WTC11 (cell line): ENCODE measurements around the gene PPM1M. TPM values are rescaled to one million over a fixed set of nuclear protein-coding genes. Genes with fewer than 3 reads are reported as not detected.

Source experiments
- ATAC-seq: fragments of 200-7000 bp; cut with Tn5 transposase; 2 replicates; pipeline ENCODE4 v1.10.0; 2021; ENCODE audit warnings: mild to moderate bottlenecking, moderate library complexity
- CTCF ChIA-PET: fragments of 300-600 bp; sonication (Branson Sonifier 250); formaldehyde crosslinking; loops from one replicate; lab custom pipeline; 2021; ENCODE audit warnings: antibody characterized with exemption; lab: Charles Lee
- POLR2A ChIA-PET: fragments of 350-600 bp; sonication (Branson Sonifier 250); formaldehyde crosslinking; loops from one replicate; lab custom pipeline; 2021; ENCODE audit warnings: antibody characterized with exemption; lab: Charles Lee
- DNase-seq: peaks from one replicate; pipeline ENCODE4 v3.0.0; 2021; ENCODE audit warnings: low spot score
- H3K27ac Mint-ChIP-seq: 2 replicates; pipeline ENCODE4 v1.8.0; 2021; ENCODE audit warnings: mixed read lengths
- H3K27me3 Mint-ChIP-seq: 2 replicates; pipeline ENCODE4 v1.8.0; 2021; ENCODE audit warnings: low read depth, mild to moderate bottlenecking, moderate library complexity, mixed read lengths
- H3K36me3 Mint-ChIP-seq: 2 replicates; pipeline ENCODE4 v1.8.0; 2021; ENCODE audit warnings: mixed read lengths
- H3K4me1 Mint-ChIP-seq: 2 replicates; pipeline ENCODE4 v1.8.0; 2022; ENCODE audit warnings: mixed read lengths
- H3K4me3 Mint-ChIP-seq: 2 replicates; pipeline ENCODE4 v1.8.0; 2021; ENCODE audit warnings: mild to moderate bottlenecking, moderate library complexity, mixed read lengths
- H3K9me3 Mint-ChIP-seq: 2 replicates; pipeline ENCODE4 v1.8.0; 2021; ENCODE audit warnings: mixed read lengths
- CREM ChIP-seq: sonication (generic); formaldehyde crosslinking; IDR thresholded peaks from 2 replicates; pipeline ENCODE4 v1.8.1; 2022; ENCODE audit warnings: mild to moderate bottlenecking, missing genetic modification reagents, moderate library complexity
- FOXP1 ChIP-seq: sonication (generic); formaldehyde crosslinking; IDR thresholded peaks from 2 replicates; pipeline ENCODE4 v1.8.0; 2022; ENCODE audit warnings: missing genetic modification reagents, mild to moderate bottlenecking, moderate library complexity, borderline replicate concordance
- NFE2L1 ChIP-seq: sonication (generic); formaldehyde crosslinking; IDR thresholded peaks from 2 replicates; pipeline ENCODE4 v1.8.1; 2023; ENCODE audit warnings: missing genetic modification reagents
- NFYB ChIP-seq: sonication (generic); formaldehyde crosslinking; conservative IDR thresholded peaks from 2 replicates; pipeline ENCODE4 v1.8.0; 2022; ENCODE audit warnings: low read depth, missing genetic modification reagents
- NR1H2 ChIP-seq: sonication (generic); formaldehyde crosslinking; IDR thresholded peaks from 2 replicates; pipeline ENCODE4 v1.9.0; 2021; ENCODE audit warnings: mild to moderate bottlenecking, moderate library complexity, missing genetic modification reagents
- RELA ChIP-seq: sonication (generic); formaldehyde crosslinking; IDR thresholded peaks from 2 replicates; pipeline ENCODE4 v1.8.1; 2022; ENCODE audit warnings: missing genetic modification reagents, mild to moderate bottlenecking, borderline replicate concordance
- RORB ChIP-seq: fragments of 250-450 bp; sonication (Bioruptor Pico); IDR thresholded peaks from 2 replicates; pipeline ENCODE4 v1.9.0; 2021; ENCODE audit warnings: mild to moderate bottlenecking
- SMAD4 ChIP-seq: sonication (generic); formaldehyde crosslinking; IDR thresholded peaks from 2 replicates; pipeline ENCODE4 v1.8.0; 2022; ENCODE audit warnings: mild to moderate bottlenecking, missing genetic modification reagents
- SOX15 ChIP-seq: fragments of 250-450 bp; sonication (Bioruptor Pico); IDR thresholded peaks from 2 replicates; pipeline ENCODE4 v1.9.0; 2021; ENCODE audit warnings: mild to moderate bottlenecking
- ZNF138 ChIP-seq: sonication (generic); formaldehyde crosslinking; conservative IDR thresholded peaks from 2 replicates; pipeline ENCODE4 v1.8.1; 2022; ENCODE audit warnings: mild to moderate bottlenecking, moderate library complexity, missing genetic modification reagents
- ZNF232 ChIP-seq: sonication (generic); formaldehyde crosslinking; IDR thresholded peaks from 2 replicates; pipeline ENCODE4 v1.8.0; 2022; ENCODE audit warnings: mild to moderate bottlenecking, missing genetic modification reagents
- ZNF423 ChIP-seq: fragments of 250-450 bp; sonication (Bioruptor Pico); IDR thresholded peaks from 2 replicates; pipeline ENCODE4 v2.1.2; 2022; ENCODE audit warnings: mild to moderate bottlenecking, moderate library complexity
- ZNF671 ChIP-seq: fragments of 250-450 bp; sonication (Bioruptor Pico); IDR thresholded peaks from 2 replicates; pipeline ENCODE4 v1.8.0; 2021; ENCODE audit warnings: mild to moderate bottlenecking
- total RNA-seq: library from RNA; stranded (reverse); gene quantifications from 3 replicates; pipeline ENCODE4 v1.2.3, GENCODE V29; 2021
- TF ChIP-seq, protein P1 (sequence below): sonication (generic); formaldehyde crosslinking; IDR thresholded peaks from 2 replicates; pipeline ENCODE4 v1.8.0; 2023; ENCODE audit warnings: missing genetic modification reagents
- TF ChIP-seq, protein P2 (sequence below): sonication (generic); formaldehyde crosslinking; IDR thresholded peaks from 2 replicates; pipeline ENCODE4 v1.8.0; 2022; ENCODE audit warnings: missing genetic modification reagents
- TF ChIP-seq, protein P3 (sequence below): sonication (generic); formaldehyde crosslinking; IDR thresholded peaks from 2 replicates; pipeline ENCODE4 v1.8.1; 2022; ENCODE audit warnings: low read depth, mild to moderate bottlenecking, moderate library complexity, missing genetic modification reagents, borderline replicate concordance
- TF ChIP-seq, protein P4 (sequence below): fragments of 250-450 bp; sonication (Bioruptor Pico); IDR thresholded peaks from 2 replicates; pipeline ENCODE4 v1.9.0; 2021; ENCODE audit warnings: mild to moderate bottlenecking
- TF ChIP-seq, protein P5 (sequence below): sonication (generic); formaldehyde crosslinking; IDR thresholded peaks from 2 replicates; pipeline ENCODE4 v1.8.1; 2023; ENCODE audit warnings: mild to moderate bottlenecking, missing genetic modification reagents, moderate library complexity
- TF ChIP-seq, protein P6 (sequence below): sonication (generic); formaldehyde crosslinking; IDR thresholded peaks from 2 replicates; pipeline ENCODE4 v1.8.0; 2022; ENCODE audit warnings: mild to moderate bottlenecking, missing genetic modification reagents
- TF ChIP-seq, protein P7 (sequence below): fragments of 250-450 bp; sonication (Bioruptor Pico); IDR thresholded peaks from 2 replicates; pipeline ENCODE4 v2.1.2; 2022; ENCODE audit warnings: mild to moderate bottlenecking, moderate library complexity
- TF ChIP-seq, protein P8 (sequence below): fragments of 250-450 bp; sonication (Bioruptor Pico); IDR thresholded peaks from 2 replicates; pipeline ENCODE4 v1.9.0; 2021; ENCODE audit warnings: mild to moderate bottlenecking
- TF ChIP-seq, protein P9 (sequence below): sonication (generic); formaldehyde crosslinking; IDR thresholded peaks from 2 replicates; pipeline ENCODE4 v1.8.1; 2023; ENCODE audit warnings: mild to moderate bottlenecking, missing genetic modification reagents

PPM1M gene
- total RNA-seq, 1 experiment from 2014 or later: 7.0 TPM

DNA sequence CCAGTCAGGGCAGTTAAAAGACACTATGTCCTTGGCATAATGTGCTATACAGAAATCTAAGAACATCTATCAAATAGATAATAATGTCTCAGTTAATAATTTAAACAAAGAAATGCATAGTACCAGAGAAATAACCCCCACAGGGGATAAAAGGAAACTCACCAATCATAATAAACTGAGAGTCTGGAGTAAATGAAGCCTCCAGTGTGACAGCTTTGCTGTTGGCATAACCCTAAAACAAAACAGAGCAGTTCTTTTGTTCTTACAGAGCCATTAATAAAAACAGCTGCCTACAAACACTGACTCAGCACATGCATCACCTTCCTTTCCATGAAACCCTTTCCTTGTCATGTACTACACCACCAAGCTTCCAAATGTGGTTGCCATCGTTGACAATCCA lies 13.5 kb downstream of the PPM1M start:
- H3K27ac Mint-ChIP-seq: no peak overlapping the region
- H3K36me3 Mint-ChIP-seq: peaks cover 88% of the 10 kb centered on the region
- H3K4me1 Mint-ChIP-seq: no peaks in the 10 kb centered on the region
- no peaks in the 10 kb centered on the region for H3K9me3 Mint-ChIP-seq
- no peak overlapping the region for H3K4me3 Mint-ChIP-seq
- TF ChIP-seq ZNF423 (CRISPR knock-in tag): no peak
- TF ChIP-seq NFE2L1 (CRISPR knock-in tag): no peak
- no peak for TF ChIP-seq RELA (CRISPR knock-in tag)
- TF ChIP-seq, protein P1, sequence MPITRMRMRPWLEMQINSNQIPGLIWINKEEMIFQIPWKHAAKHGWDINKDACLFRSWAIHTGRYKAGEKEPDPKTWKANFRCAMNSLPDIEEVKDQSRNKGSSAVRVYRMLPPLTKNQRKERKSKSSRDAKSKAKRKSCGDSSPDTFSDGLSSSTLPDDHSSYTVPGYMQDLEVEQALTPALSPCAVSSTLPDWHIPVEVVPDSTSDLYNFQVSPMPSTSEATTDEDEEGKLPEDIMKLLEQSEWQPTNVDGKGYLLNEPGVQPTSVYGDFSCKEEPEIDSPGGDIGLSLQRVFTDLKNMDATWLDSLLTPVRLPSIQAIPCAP (CRISPR knock-in tag): no peak
- TF ChIP-seq, protein P2, sequence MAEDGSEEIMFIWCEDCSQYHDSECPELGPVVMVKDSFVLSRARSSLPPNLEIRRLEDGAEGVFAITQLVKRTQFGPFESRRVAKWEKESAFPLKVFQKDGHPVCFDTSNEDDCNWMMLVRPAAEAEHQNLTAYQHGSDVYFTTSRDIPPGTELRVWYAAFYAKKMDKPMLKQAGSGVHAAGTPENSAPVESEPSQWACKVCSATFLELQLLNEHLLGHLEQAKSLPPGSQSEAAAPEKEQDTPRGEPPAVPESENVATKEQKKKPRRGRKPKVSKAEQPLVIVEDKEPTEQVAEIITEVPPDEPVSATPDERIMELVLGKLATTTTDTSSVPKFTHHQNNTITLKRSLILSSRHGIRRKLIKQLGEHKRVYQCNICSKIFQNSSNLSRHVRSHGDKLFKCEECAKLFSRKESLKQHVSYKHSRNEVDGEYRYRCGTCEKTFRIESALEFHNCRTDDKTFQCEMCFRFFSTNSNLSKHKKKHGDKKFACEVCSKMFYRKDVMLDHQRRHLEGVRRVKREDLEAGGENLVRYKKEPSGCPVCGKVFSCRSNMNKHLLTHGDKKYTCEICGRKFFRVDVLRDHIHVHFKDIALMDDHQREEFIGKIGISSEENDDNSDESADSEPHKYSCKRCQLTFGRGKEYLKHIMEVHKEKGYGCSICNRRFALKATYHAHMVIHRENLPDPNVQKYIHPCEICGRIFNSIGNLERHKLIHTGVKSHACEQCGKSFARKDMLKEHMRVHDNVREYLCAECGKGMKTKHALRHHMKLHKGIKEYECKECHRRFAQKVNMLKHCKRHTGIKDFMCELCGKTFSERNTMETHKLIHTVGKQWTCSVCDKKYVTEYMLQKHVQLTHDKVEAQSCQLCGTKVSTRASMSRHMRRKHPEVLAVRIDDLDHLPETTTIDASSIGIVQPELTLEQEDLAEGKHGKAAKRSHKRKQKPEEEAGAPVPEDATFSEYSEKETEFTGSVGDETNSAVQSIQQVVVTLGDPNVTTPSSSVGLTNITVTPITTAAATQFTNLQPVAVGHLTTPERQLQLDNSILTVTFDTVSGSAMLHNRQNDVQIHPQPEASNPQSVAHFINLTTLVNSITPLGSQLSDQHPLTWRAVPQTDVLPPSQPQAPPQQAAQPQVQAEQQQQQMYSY (CRISPR knock-in tag): no peak
- TF ChIP-seq, protein P3, sequence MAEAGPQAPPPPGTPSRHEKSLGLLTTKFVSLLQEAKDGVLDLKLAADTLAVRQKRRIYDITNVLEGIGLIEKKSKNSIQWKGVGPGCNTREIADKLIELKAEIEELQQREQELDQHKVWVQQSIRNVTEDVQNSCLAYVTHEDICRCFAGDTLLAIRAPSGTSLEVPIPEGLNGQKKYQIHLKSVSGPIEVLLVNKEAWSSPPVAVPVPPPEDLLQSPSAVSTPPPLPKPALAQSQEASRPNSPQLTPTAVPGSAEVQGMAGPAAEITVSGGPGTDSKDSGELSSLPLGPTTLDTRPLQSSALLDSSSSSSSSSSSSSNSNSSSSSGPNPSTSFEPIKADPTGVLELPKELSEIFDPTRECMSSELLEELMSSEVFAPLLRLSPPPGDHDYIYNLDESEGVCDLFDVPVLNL (CRISPR knock-in tag): no peak
- TF ChIP-seq FOXP1 (CRISPR knock-in tag): no peak
- TF ChIP-seq, protein P4, sequence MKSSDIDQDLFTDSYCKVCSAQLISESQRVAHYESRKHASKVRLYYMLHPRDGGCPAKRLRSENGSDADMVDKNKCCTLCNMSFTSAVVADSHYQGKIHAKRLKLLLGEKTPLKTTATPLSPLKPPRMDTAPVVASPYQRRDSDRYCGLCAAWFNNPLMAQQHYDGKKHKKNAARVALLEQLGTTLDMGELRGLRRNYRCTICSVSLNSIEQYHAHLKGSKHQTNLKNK (CRISPR knock-in tag): no peak
- TF ChIP-seq CREM: no peak
- TF ChIP-seq SOX15 (CRISPR knock-in tag): no peak
- no peak for TF ChIP-seq ZNF138 (CRISPR knock-in tag)
- TF ChIP-seq, protein P5, sequence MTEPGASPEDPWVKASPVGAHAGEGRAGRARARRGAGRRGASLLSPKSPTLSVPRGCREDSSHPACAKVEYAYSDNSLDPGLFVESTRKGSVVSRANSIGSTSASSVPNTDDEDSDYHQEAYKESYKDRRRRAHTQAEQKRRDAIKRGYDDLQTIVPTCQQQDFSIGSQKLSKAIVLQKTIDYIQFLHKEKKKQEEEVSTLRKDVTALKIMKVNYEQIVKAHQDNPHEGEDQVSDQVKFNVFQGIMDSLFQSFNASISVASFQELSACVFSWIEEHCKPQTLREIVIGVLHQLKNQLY: no peak
- TF ChIP-seq ZNF232 (CRISPR knock-in tag): no peak
- TF ChIP-seq, protein P6, sequence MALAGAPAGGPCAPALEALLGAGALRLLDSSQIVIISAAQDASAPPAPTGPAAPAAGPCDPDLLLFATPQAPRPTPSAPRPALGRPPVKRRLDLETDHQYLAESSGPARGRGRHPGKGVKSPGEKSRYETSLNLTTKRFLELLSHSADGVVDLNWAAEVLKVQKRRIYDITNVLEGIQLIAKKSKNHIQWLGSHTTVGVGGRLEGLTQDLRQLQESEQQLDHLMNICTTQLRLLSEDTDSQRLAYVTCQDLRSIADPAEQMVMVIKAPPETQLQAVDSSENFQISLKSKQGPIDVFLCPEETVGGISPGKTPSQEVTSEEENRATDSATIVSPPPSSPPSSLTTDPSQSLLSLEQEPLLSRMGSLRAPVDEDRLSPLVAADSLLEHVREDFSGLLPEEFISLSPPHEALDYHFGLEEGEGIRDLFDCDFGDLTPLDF (CRISPR knock-in tag): no peak
- TF ChIP-seq NFYB (CRISPR knock-in tag): no peak
- no peak for TF ChIP-seq RORB (CRISPR knock-in tag)
- TF ChIP-seq, all 79 proteins: peak for 0
- ChIA-PET POLR2A (no interaction called here), CTCF (interaction anchor here (0.7 to 1.3 kb wide), 3 partner anchors 19 to 39 kb away, joined by 3 to 4 read pairs (median 3); partner anchors contain the start of gene WDR82)
- DNase-seq: no peak
- H3K27me3 Mint-ChIP-seq: no peaks in the 10 kb centered on the region
- ATAC-seq: no peak

DNA sequence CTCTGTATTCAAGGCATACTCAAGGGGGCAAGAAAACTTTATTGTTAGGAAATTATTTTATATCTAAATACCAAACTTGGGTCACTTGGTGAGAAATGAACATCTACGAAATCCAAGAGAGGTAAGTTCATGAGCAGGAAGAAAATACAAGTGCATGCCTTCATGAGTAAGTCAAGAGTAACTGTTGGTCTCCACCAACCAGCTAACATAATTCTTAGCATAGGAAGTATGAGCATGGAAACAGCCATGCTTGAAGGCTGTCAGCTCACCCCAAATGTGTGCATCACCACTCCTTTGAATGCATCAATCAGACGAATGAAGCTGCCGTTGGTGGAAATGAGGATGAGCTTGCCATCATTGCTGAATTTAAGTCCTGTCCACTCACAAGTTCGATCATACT lies 13.9 kb downstream of the PPM1M start:
- Mint-ChIP-seq H3K9me3 (no peaks in the 10 kb centered on the region), H3K27ac (no peak overlapping the region), H3K4me3 (no peak overlapping the region), H3K4me1 (no peaks in the 10 kb centered on the region), H3K27me3 (no peaks in the 10 kb centered on the region), H3K36me3 (peaks cover 92% of the 10 kb centered on the region)
- DNase-seq (no peak), ATAC-seq (no peak)
- ChIA-PET POLR2A (no interaction called here), CTCF (interaction anchor here (1.2 to 1.8 kb wide), 4 partner anchors 18 to 39 kb away, joined by 3 to 8 read pairs (median 6); partner anchors contain the start of gene WDR82)
- no peak for TF ChIP-seq ZNF671 (CRISPR knock-in tag)
- TF ChIP-seq, protein P7, sequence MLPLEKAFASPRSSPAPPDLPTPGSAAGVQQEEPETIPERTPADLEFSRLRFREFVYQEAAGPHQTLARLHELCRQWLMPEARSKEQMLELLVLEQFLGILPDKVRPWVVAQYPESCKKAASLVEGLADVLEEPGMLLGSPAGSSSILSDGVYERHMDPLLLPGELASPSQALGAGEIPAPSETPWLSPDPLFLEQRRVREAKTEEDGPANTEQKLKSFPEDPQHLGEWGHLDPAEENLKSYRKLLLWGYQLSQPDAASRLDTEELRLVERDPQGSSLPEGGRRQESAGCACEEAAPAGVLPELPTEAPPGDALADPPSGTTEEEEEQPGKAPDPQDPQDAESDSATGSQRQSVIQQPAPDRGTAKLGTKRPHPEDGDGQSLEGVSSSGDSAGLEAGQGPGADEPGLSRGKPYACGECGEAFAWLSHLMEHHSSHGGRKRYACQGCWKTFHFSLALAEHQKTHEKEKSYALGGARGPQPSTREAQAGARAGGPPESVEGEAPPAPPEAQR (CRISPR knock-in tag): no peak
- TF ChIP-seq, protein P4 (CRISPR knock-in tag): no peak
- no peak for TF ChIP-seq NR1H2 (CRISPR knock-in tag)
- TF ChIP-seq, protein P8, sequence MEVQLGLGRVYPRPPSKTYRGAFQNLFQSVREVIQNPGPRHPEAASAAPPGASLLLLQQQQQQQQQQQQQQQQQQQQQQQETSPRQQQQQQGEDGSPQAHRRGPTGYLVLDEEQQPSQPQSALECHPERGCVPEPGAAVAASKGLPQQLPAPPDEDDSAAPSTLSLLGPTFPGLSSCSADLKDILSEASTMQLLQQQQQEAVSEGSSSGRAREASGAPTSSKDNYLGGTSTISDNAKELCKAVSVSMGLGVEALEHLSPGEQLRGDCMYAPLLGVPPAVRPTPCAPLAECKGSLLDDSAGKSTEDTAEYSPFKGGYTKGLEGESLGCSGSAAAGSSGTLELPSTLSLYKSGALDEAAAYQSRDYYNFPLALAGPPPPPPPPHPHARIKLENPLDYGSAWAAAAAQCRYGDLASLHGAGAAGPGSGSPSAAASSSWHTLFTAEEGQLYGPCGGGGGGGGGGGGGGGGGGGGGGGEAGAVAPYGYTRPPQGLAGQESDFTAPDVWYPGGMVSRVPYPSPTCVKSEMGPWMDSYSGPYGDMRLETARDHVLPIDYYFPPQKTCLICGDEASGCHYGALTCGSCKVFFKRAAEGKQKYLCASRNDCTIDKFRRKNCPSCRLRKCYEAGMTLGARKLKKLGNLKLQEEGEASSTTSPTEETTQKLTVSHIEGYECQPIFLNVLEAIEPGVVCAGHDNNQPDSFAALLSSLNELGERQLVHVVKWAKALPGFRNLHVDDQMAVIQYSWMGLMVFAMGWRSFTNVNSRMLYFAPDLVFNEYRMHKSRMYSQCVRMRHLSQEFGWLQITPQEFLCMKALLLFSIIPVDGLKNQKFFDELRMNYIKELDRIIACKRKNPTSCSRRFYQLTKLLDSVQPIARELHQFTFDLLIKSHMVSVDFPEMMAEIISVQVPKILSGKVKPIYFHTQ (CRISPR knock-in tag): no peak
- TF ChIP-seq, protein P9, sequence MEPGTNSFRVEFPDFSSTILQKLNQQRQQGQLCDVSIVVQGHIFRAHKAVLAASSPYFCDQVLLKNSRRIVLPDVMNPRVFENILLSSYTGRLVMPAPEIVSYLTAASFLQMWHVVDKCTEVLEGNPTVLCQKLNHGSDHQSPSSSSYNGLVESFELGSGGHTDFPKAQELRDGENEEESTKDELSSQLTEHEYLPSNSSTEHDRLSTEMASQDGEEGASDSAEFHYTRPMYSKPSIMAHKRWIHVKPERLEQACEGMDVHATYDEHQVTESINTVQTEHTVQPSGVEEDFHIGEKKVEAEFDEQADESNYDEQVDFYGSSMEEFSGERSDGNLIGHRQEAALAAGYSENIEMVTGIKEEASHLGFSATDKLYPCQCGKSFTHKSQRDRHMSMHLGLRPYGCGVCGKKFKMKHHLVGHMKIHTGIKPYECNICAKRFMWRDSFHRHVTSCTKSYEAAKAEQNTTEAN (CRISPR knock-in tag): no peak
- no peak for TF ChIP-seq SOX15 (CRISPR knock-in tag)
- no peak for TF ChIP-seq SMAD4 (CRISPR knock-in tag)
